Activated CD8-positive, alpha-beta memory T cell treated with anti-CD3 and anti-CD28 coated beads for 36 hours (primary cell): ENCODE results near the gene GRID1. TPM values are rescaled to one million over a fixed set of nuclear protein-coding genes. Genes with fewer than 3 reads are reported as not detected.

Source experiments
- CTCF ChIA-PET: fragments of 350-600 bp; sonication (Branson Sonifier 250); formaldehyde crosslinking; loops from one replicate; lab custom pipeline; 2021; ENCODE audit warnings: antibody characterized with exemption; lab: Charles Lee
- POLR2A ChIA-PET: fragments of 350-600 bp; sonication (Branson Sonifier 250); formaldehyde crosslinking; loops from one replicate; lab custom pipeline; 2021; ENCODE audit warnings: antibody characterized with exemption; lab: Charles Lee
- total RNA-seq, 2 experiments: library from RNA; stranded (reverse); gene quantifications; one replicate each; pipeline ENCODE4 v1.2.3, GENCODE V29; 2021

Gene GRID1
- total RNA-seq, result not detected

DNA sequence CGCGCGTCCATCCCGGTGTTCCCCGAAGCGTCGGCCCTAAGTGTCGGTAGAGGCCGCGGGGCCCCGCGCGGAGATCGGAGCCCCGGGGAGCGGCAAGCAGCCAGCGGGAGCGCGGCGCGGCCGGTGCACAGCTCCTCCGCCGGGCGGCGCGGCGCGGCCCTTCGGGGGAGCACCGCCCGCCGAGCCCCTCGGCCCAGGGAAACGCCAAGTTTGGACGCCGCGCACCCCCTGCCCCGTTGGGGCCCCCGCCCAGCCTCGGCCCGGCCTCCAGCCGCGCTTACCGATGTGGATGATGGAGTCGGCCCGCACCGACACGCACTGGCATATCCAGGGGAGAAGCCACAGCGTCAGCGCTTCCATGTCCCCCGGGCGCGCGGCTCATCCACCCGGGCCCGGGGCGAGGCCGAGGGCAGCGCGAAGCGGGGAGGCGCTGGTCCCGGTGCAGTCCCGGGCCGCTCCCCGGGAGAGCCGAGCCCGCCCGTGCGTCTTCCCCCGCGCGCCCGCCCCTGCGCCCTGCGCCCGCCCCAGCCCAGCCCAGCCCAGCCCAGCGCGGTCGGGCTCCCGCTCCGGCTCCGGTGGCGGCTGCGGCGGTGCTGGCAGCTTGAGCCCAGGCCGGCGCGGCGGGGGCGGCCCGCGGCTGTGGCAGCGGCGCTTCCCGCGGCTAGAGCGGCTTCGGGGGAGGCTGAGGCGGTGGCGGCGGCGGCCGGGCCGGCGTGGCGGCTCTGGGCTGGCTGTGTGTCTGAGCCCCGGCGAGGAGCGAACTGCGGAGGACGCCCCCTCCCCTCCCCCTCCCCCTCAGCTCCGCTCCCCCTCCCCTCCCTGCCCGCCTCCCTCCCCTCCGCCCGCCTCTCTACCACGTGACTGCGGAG, at the start of gene GRID1:
GRID1 (minus strand) TSS at position 763 of the 869 bp plus-strand sequence.
- ChIA-PET CTCF (no interaction called here), POLR2A (no interaction called here)

DNA sequence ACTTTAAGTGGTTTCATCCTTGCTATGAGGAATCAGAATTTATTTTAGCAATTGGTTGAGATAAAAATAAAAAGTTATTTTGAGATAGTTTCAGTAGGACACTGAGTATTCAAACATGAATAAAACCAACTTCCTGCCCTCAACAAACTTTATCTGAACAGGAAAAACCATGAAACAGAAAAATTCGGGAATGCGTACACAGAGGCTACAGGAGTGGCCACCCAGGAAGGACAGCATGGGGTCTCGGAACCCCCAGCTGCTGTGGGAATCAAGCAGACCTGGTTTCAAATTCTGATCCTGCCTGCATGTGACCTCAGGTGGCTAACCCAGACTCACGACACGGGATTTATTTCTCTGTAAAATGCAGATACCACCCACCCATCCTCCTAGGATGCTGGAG, 49.0 kb upstream of the GRID1 start:
- ChIA-PET POLR2A (no interaction called here), CTCF (no interaction called here)

DNA sequence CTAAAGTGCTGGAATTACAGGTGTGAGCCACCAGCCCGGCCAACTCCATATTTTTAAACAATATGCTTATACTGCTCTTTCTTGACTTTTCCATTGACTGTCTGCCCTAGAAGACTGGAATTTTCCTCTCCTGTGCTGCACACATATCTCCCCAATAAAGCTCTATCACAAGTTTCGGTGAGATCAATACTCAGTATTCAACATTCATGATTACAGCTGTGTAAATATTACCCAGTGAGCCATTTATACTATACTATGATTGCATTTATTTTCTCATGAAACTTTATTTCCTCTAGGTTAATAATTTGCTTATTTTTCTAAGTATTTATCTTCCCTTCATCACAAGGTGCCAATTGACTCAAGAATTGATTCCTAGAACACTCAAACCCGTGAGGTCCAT, 48.5 kb upstream of the GRID1 start:
- ChIA-PET POLR2A (no interaction called here), CTCF (no interaction called here)

DNA sequence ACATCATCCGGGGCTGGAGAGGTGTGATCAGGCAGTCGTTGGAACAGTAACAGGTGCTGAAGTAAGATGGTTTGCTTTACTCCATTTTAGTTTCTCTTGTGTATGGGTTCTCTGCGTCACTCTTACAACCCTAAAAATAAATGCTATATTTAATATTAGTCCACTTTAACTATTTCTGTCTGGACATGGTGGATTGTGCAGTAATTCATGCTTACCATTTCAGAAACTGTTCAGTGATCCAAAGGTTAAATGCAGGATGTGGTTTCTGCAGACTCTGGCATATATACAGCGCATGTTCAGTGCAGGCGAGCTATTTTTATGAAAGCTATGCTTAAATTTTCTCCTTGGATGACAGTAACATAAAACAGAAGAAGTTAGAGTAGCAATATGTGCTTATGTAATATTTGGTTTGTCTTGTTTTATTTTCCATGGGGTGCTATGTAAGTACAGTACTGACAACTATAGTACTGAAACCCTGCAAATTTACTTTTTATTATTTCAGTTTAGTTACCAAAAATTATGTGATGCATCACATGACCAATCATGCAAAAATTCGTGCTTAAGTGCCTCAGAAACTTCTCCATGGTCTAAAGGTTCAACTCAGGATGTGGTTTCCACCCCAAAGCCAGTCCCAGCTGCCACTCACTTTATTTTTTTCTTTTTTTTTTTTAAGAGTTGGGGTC, 46.6 kb upstream of the GRID1 start:
- ChIA-PET POLR2A (interaction anchor here (0.6 to 1.0 kb wide), 2 partner anchors 12 to 13 kb away, joined by 4 to 5 read pairs; no protein-coding TSS in a partner anchor), CTCF (no interaction called here)

DNA sequence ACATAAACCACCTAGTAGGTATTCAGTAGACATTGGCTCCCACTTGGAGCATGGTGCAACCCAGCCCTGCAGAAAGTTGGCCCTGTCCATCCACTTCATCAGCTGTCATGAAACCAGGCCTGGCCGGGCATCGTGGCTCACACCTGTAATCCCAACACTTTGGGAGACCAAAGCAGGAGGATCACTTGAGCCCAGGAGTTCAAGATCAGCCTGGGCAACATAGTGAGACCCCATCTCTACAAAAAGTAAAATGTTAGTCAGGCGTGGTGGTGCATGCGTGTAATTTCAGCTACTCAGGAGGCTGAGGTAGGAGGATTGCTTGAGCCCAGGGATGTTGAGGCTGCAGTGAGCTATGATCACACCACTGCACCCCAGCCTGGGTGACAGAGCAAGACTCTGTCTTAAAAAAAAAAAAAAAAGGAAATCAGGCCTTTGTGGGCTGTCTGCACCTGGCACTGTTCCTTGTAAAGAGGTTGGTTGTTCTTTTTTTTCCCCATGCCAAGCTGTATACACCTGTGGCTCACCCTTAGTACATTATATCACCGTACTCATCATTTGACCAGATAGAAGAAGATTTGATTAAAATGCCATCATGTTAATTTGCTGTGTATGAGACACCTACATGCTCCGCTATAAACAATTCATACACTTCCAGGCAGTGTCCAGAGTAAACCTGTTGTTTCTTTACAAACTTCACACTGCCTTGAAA, 45.4 kb upstream of the GRID1 start:
- POLR2A ChIA-PET, result interaction anchor here (0.6 to 2.7 kb wide), 4 partner anchors 8 to 1744 kb away, joined by 3 to 29 read pairs (median 3); partner anchors contain the start of gene WAPL
- CTCF ChIA-PET, result interaction anchor here (1.1 to 3.0 kb wide), 4 partner anchors 8 to 173 kb away, joined by 3 to 26 read pairs (median 4); no protein-coding TSS in a partner anchor

DNA sequence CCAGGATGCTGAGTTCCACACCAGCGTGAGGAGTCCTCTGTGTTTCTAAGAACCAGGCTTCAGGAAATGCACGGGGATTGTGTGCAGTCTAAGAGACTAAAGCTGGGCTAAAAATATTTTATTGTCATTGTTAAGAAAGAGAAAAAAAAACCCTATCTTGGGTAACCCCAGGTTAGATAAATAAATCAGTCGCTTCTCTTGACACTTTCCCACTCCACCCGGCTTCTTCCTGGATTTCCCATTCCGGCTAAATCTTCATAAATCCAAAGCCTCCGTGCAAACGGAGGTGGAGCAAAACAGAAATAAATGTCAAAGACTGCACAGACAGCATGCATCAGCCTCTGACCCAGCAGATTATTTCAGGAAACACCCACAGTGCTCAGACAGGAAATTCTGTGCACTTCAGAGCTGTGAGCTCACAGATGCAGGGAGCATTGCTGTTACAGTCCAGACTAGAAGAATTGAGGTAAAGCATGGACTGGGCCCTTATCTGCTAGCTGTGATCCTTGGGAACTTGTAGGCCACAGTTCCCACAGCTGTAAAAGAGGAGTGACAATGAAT, 44.8 kb upstream of the GRID1 start:
- ChIA-PET POLR2A (interaction anchor here (1.2 to 2.7 kb wide), 2 partner anchors 9 to 10 kb away, joined by 3 to 29 read pairs; no protein-coding TSS in a partner anchor), CTCF (interaction anchor here (1.1 to 3.0 kb wide), 5 partner anchors 9 to 174 kb away, joined by 3 to 26 read pairs (median 3); no protein-coding TSS in a partner anchor)

DNA sequence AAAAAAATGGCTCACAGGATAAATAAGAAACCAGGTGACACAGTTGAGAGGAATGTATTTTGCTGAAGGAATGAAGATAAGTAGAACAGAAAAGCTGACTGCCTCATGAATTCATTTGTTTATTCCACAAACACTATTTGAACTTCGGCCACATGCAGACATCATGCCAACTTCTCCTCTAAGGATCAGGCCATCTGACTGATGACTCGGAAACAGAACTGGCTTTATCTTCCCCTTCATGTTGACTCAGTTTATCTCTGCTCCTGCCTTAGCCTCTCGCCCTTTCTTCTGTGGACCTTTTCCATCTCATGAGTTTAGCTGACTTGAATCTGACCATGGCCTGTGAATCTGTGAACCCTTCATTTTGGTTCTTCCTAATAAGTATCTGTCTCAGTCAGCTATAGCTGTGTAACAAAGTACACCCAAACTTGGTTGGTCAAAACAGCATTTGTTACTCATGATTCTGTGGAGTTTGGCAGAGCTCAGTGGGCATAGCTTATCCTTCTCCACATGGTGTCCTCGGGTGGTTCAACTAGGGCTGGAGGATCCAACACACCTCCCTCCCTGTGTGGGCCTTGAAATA, 44.0 kb upstream of the GRID1 start:
- POLR2A ChIA-PET, result interaction anchor here (1.2 to 2.7 kb wide), 2 partner anchors 10 kb away, joined by 3 to 29 read pairs; no protein-coding TSS in a partner anchor
- CTCF ChIA-PET, result interaction anchor here (1.1 to 3.0 kb wide), 4 partner anchors 8 to 175 kb away, joined by 3 to 26 read pairs (median 4); no protein-coding TSS in a partner anchor

DNA sequence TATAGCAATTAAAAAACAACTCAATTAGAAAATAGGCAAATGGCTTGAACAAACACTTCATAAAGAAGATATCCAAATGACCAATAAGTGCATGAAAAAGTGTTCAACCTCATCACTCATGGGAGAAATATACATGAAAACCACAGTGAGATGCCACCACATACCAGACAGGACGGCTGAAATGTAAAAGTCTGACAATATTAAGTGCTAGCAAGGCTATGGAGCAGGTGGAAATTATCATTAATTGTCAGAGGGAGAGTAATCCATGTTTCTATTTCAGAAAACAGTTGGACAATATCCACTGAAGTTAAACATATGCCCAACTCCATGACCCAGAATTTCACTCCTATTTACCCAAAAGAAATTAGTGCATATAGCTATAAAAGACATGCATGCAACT, 42.6 kb upstream of the GRID1 start:
- ChIA-PET POLR2A (no interaction called here), CTCF (no interaction called here)

DNA sequence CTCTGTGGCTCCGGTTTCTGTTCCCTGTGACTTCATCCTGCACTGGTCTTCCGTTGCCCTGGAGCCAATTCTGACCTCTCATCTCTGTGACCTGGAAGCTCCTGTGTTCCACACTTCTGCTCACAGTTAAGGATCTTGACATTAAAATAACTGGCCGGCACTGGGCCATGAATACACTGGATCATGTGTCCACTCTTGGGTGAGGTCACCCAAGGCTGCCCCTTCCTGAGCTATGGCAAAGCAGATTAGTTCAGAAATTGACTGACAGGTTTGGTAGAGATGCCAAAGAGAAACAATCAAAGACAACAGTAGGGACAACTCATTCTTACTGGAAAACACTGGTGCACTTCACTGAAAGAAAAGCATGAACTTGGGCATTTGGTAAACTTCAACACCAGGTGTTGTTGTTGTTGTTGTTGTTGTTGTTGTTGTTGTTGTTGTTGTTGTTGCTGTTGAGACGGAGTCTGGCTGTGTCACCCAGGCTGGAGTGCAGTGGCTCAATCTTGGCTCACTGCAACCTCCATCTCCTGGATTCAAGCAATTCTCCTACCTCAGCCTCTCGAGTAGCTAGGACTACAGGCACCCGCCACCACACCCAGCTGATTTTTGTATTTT, 36.7 kb upstream of the GRID1 start:
- POLR2A ChIA-PET, result no interaction called here
- CTCF ChIA-PET, result interaction anchor here (1.1 to 2.7 kb wide), 3 partner anchors 8 to 182 kb away, joined by 3 to 10 read pairs (median 3); no protein-coding TSS in a partner anchor

DNA sequence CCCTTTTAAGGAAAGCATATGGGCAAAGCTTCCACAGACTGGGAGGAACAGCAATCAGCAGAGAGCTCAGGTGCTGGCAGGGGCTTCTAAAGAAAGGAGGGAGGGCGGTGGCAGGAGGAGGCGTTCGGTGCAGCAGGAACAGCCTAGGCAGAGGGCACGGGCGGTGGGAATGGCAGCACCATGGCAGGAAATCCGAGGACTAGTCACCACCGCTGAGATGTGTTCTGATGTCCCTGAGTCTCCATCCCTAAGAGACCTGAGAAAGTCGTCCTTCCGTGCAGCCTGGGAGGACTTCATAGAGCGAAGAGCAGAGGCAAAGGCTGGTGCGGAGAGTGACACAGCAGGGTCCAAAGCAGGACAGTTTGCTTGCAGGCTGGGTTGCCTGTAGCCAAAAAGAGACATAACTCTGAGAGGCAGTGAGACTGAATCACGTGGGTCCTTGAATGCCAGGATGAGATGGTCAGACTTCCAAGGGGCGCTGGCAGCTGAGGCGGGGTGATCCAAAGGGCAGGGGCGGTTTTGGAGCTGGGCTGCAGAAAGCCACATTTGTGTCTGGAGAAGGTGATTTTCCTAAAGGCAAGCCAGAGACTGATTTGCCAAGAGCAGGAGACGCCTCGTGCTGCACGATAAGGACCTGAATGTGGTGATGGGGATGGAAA, 35.8 kb upstream of the GRID1 start:
- CTCF ChIA-PET, result interaction anchor here (0.5 to 2.7 kb wide), 4 partner anchors 8 to 183 kb away, joined by 3 to 10 read pairs (median 3); no protein-coding TSS in a partner anchor
- POLR2A ChIA-PET, result interaction anchor here (3.3 kb wide), 1 partner anchor 9 kb away, joined by 29 read pairs; no protein-coding TSS in a partner anchor

DNA sequence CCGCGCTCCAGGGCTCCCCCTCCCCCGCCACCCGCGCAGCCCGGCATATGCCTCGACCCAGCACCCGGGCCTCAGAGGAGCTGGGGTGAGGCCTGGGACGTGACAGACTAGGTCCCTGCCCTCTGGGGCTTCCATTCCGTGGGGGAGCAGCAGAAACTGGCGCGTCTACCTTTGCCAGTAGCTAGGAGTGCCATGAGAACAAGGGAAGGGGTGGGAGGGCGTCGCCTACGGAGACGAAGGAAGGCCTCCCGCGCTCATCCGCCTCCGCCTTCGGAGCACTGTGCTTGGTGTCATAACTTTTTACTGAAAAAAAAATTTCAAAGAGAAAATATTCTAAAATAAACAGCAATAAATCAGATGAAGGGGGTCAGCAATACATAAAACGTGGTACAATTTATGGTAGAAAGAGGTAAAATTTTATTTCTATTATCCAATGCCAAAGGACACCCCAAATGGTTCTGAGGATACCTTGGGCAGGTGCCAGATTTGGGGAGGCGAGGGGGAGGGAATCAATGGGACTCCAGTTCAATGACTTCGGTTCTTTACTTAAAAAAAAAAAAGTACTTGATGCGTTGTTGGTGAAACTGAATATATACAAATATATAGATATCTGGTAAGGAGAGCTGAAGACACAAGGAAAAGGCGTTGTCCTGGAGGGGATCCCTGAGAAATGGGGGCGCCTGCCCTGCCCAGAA, 35.1 kb upstream of the GRID1 start:
- ChIA-PET CTCF (interaction anchor here (0.5 to 2.7 kb wide), 5 partner anchors 9 to 183 kb away, joined by 3 to 26 read pairs (median 3); no protein-coding TSS in a partner anchor), POLR2A (interaction anchor here (2.4 to 3.3 kb wide), 2 partner anchors 9 to 183 kb away, joined by 13 to 29 read pairs; no protein-coding TSS in a partner anchor)

DNA sequence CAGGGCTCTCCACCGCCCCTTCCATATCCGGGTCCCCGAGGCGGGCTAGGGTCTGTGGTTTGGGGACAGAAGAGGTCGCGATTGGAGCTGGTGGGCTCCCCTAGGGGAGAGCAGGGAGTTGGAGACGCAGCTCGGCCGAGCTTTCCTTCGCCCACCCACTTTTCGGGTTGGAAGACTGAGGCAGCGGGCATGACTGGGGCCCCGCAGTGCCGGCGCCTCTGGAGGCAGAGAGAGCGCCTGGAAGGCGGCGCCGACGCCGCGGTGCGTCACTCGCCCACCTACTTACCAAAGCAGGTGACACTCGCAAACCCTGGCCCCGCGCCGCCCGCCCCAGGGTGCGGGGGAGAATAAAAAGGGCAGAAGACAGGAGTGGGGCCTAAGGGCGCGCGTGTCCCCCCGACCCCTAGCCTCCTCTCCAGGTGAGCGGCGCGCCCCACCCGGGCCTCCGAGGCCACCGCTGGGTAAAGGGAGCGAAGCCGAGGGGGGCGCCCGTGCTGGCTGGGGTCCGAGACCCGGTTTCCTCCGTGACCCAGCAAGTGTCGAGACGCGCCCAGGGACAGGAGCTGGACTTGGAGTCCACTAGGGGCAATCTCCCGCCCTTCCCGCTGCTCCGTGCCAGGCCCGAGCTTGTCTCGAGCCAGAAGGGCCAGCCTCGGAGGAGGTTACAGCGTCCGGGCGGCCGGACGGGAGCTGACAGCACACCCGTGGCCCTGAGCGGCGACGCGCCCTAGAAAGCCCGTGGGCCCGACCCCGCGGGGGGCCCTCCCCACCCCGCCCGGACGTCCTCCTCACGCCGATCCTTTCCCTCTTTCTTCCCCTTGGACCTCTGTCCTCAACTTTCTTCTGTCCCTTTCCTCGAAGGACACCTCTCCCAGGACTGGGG, 34.4 kb upstream of the GRID1 start:
- POLR2A ChIA-PET, result interaction anchor here (0.6 to 3.3 kb wide), 9 partner anchors 10 to 1897 kb away, joined by 3 to 29 read pairs (median 5); partner anchors contain the start of gene WAPL

DNA sequence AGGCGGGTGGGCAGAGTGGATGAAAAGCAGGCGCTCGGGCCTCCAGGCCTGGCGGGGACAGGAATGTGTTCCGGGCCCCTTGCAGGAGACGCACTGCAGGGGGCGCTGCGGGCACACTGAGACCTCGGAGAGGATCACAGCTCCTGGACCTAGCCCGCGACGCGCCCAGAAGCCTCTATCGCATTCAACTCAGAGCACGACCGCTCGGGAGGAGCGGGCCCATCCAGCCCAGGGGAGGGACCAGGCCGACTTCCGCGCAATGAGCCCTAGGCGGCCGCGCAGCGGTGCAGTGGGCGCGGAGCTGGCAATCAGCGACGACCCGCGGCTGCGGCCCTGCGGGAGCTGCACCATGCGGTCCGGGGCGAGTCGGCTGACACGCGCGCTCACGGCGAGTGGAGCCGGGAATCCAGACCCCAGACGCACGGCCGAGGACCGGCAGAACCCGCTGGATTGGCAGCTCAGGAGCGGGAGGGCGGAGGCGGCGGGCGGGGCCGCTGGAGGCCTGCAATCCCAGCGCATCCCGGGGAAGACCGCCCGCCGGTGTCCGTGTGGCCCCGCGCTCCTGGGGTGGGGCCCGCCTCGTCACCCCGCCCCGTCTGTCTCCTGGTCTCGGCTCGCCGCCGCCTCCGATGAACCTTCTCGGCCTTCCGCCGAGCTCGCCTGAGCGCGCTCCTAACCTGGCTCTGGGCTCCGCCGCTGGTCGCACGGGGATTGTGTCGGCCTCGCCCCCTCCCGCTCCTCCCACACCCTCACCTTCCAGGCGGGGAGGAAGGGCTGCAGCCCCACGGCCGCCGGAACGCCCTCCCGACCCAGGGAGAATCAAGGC, 33.5 kb upstream of the GRID1 start:
- CTCF ChIA-PET, result interaction anchor here (0.7 to 3.5 kb wide), 15 partner anchors 9 to 568 kb away, joined by 3 to 26 read pairs (median 4); partner anchors contain the start of genes ADIRF and WAPL
- POLR2A ChIA-PET, result interaction anchor here (0.6 to 3.3 kb wide), 10 partner anchors 11 to 1896 kb away, joined by 3 to 29 read pairs (median 4); partner anchors contain the start of gene WAPL

More for the DNA sequence above, 34.4 kb upstream of the GRID1 start:
- CTCF ChIA-PET, result interaction anchor here (0.6 to 3.5 kb wide), 10 partner anchors 10 to 568 kb away, joined by 3 to 26 read pairs (median 4); partner anchors contain the start of gene ADIRF

DNA sequence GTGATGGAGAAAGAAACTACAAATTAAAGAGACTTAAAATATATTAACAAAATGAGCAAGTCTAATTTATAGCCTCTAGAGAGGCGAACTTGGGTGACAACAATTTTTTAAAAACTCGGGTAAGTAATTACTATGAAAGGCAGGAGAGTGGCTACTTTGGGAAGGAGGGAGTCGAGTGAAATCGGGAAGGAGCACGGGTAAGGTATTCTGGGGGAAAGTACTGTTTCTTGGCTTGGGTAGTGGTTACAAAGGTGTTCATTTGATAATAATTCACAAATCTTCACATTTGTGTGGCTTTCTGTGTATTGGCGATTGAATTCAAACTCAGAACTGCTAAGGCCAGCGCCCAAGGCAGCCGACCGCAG, 32.9 kb upstream of the GRID1 start:
- POLR2A ChIA-PET, result interaction anchor here (1.0 to 3.3 kb wide), 6 partner anchors 10 to 186 kb away, joined by 3 to 29 read pairs (median 8); partner anchors contain the start of gene WAPL

More for the DNA sequence above, 32.9 kb upstream of the GRID1 start:
- CTCF ChIA-PET, result interaction anchor here (0.7 to 3.5 kb wide), 12 partner anchors 8 to 569 kb away, joined by 3 to 26 read pairs (median 4); partner anchors contain the start of genes ADIRF and WAPL
